Thymus (tissue), 11 donors: ENCODE results near the gene NHS. TPM values are rescaled to one million over a fixed set of nuclear protein-coding genes. Genes with fewer than 3 reads are reported as not detected.
A peak's percentile ranks its signal among the peaks of the same experiment; 100 is the strongest.

Experiments used
- DNase-seq, 9 donors: peaks; one replicate each; pipeline ENCODE4 v3.0.0-alpha.2; 2013; ENCODE audit warnings: low spot score in 9 of 9, low read depth in 6 of 9, missing footprints in 1 of 9
- H3K27ac ChIP-seq, 2 donors: one replicate each; pipeline ENCODE4 v1.5.1; 2013; ENCODE audit warnings: control low read depth in 1 of 2, low read depth in 1 of 2, low read length in 1 of 2, mild to moderate bottlenecking in 1 of 2, moderate library complexity in 1 of 2
- H3K27me3 ChIP-seq, 2 donors: one replicate each; pipeline ENCODE4 v1.5.1; 2013; ENCODE audit warnings: low read length in 1 of 2; ENCODE audit not compliant: control insufficient read depth in 2 of 2, insufficient read depth in 1 of 2
- H3K36me3 ChIP-seq, 2 donors: one replicate each; pipeline ENCODE4 v1.5.1; 2013; ENCODE audit warnings: low read length in 1 of 2, mild to moderate bottlenecking in 1 of 2, moderate library complexity in 1 of 2; ENCODE audit not compliant: control insufficient read depth in 2 of 2, insufficient read depth in 2 of 2
- H3K4me1 ChIP-seq, 2 donors: one replicate each; pipeline ENCODE4 v1.5.1; 2013; ENCODE audit warnings: low read length in 2 of 2; ENCODE audit not compliant: control insufficient read depth in 2 of 2, insufficient read depth in 2 of 2
- H3K4me3 ChIP-seq, 2 donors: one replicate each; pipeline ENCODE4 v1.5.1; 2013; ENCODE audit warnings: low read length in 2 of 2, control low read depth in 1 of 2, mild to moderate bottlenecking in 1 of 2
- H3K9me3 ChIP-seq, 2 donors: one replicate each; pipeline ENCODE4 v1.5.1; 2013; ENCODE audit warnings: low read length in 1 of 2, mild to moderate bottlenecking in 1 of 2; ENCODE audit not compliant: control insufficient read depth in 2 of 2, insufficient read depth in 1 of 2
- WGBS: extraction: QIAGEN DNeasy Blood & Tissue Kit; methylation state at CpG from one replicate; pipeline ENCODE4 v1.1.7; 2013; 5-methylcytosine and 5-hydroxymethylcytosine counted together
- polyA plus RNA-seq: library from polyadenylated mRNA; stranded (reverse); fragments of 200-250 nt; gene quantifications from one replicate; pipeline ENCODE4 v1.2.3, GENCODE V29; 2013
- total RNA-seq: library from RNA; stranded (reverse); fragments of 120-200 nt; gene quantifications from one replicate; pipeline ENCODE4 v1.2.4, GENCODE V29; 2013
- donor health status: healthy.

Gene NHS
- total and polyA plus RNA-seq, 2 donors, result 1.7 to 2.8 TPM

DNA sequence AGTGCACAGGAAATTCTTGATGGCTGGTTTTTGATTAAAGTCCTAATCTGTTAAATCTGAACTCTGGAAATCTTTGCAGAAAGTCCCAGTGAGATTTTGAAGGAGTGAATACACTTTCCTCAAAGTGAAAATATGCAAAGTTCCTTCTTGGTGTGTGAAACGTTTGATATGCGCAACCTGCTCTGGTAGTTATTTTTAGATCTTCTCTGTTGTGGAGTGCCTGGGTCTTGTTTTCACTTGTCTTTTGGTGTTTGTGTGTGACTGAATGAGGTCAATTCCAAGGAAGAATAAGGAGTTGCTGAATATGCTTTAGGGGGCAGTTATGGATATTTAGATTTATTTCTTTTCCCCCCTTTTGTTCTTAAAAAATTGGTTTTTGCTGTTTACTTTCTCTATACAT lies 404.0 kb downstream of the NHS start:
- peak overlapping the region in 1 of 2 donors; percentile 32 for H3K27ac ChIP-seq
- DNase-seq, result peak in 1 of 9 donors; percentile 53
- peaks cover 0 to 3% of the 10 kb centered on the region in 2 donors for H3K4me1 ChIP-seq
- no peak overlapping the region for H3K4me3 ChIP-seq
- H3K27me3 ChIP-seq, result no peaks in the 10 kb centered on the region
- 20% methylated on average over 2 of the region's 2 CpGs for WGBS
- H3K9me3 ChIP-seq, result no peaks in the 10 kb centered on the region
- no peaks in the 10 kb centered on the region for H3K36me3 ChIP-seq

- Histone ChIP-seq H3K4me1 (peaks cover 0 to 3% of the 10 kb centered on the region in 2 donors), H3K27ac (no peak overlapping the region), H3K27me3 (no peaks in the 10 kb centered on the region), H3K9me3 (no peaks in the 10 kb centered on the region), H3K36me3 (no peaks in the 10 kb centered on the region), H3K4me3 (no peak overlapping the region)
- DNase-seq, result no peak
- WGBS, result 91% methylated on average over 4 of the region's 4 CpGs
Measured at GRCh38 chrX:17779434-17779833, 404.4 kb downstream of the NHS start.
